ENCODE results near the gene IMMP2L.

Gene IMMP2L

GRCh38 chr7:111056371-111056770 is 505.9 kb downstream of the IMMP2L start:
- no peak for DNase-seq

GRCh38 chr7:111053035-111053434 is 509.3 kb downstream of the IMMP2L start:
- DNase-seq = no peak

GRCh38 chr7:111051832-111052231 is 510.5 kb downstream of the IMMP2L start:
- DNase-seq = no peak

GRCh38 chr7:111050875-111051416 is 511.3 kb downstream of the IMMP2L start:
- DNase-seq = no peak

- DNase-seq = no peak
Measured at GRCh38 chr7:111049971-111050680, 512.2 kb downstream of the IMMP2L start.

- no peak for DNase-seq
Measured at GRCh38 chr7:111047595-111047994, 514.7 kb downstream of the IMMP2L start.

- DNase-seq = no peak
Measured at GRCh38 chr7:111045449-111045848, 516.8 kb downstream of the IMMP2L start.

- no peak for DNase-seq
Measured at GRCh38 chr7:111043561-111043960, 518.7 kb downstream of the IMMP2L start.

- DNase-seq = no peak
Measured at GRCh38 chr7:111042842-111043241, 519.5 kb downstream of the IMMP2L start.

GRCh38 chr7:111041577-111041976 is 520.7 kb downstream of the IMMP2L start:
- no peak for DNase-seq

GRCh38 chr7:111038185-111038584 is 524.1 kb downstream of the IMMP2L start:
- DNase-seq = no peak

GRCh38 chr7:111031916-111032315 is 530.4 kb downstream of the IMMP2L start:
- DNase-seq = no peak

GRCh38 chr7:111030336-111030735 is 532.0 kb downstream of the IMMP2L start:
- no peak for DNase-seq

GRCh38 chr7:111029574-111030251 is 532.6 kb downstream of the IMMP2L start:
- no peak for DNase-seq

GRCh38 chr7:111029141-111029572 is 533.1 kb downstream of the IMMP2L start:
- no peak for DNase-seq

GRCh38 chr7:111027396-111027795 is 534.9 kb downstream of the IMMP2L start:
- DNase-seq = no peak

GRCh38 chr7:111026806-111027205 is 535.5 kb downstream of the IMMP2L start:
- no peak for DNase-seq

GRCh38 chr7:111026343-111026742 is 535.9 kb downstream of the IMMP2L start:
- no peak for DNase-seq

- DNase-seq = no peak
Measured at GRCh38 chr7:111025006-111025405, 537.3 kb downstream of the IMMP2L start.

- no peak for DNase-seq
Measured at GRCh38 chr7:111018960-111019736, 543.1 kb downstream of the IMMP2L start.

- no peak for DNase-seq
Measured at GRCh38 chr7:111018447-111018846, 543.8 kb downstream of the IMMP2L start.

GRCh38 chr7:111014079-111014478 is 548.2 kb downstream of the IMMP2L start:
- no peak for DNase-seq

Data from GDM1 (cell line).